Stimulated activated CD4-positive, alpha-beta T cell treated with anti-CD3 and anti-CD28 coated beads, Interleukin-1b, Interleukin-23, amount 100 ng/mL, for 4 hours (primary cell): ENCODE measurements around the gene M1AP.
A peak's percentile ranks its signal among the peaks of the same experiment; 100 is the strongest.
"Not testable (repeated sequence)": the region's sequence is repeated elsewhere in the genome, so short reads cannot be mapped to it uniquely, and the experiment has no call there.

Source experiments
- DNase-seq, 2 donors: peaks; one replicate each; pipeline ENCODE4 v3.0.0-alpha.2; 2020; ENCODE audit warnings: low read depth in 2 of 2

M1AP gene

DNA sequence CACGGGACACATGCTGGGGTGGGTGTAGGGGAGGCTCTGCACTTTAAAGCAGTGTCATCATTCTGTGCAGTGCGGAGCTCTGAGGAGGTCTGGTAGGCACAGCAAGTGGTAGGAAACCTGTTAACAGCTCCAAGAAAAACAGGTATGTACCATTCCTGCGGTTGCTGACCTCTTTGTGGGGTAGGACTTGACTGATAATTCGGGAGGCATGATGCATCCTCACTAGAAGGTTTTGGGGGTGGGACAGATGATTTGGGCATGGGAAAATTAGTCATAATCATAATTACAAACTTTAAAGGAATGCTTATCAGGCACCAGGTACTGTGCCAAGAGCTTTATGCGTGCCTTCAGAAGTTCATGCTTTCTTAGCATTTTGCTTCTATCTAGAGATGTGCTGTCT, 83.9 kb downstream of the M1AP start:
- DNase-seq, result no peak

DNA sequence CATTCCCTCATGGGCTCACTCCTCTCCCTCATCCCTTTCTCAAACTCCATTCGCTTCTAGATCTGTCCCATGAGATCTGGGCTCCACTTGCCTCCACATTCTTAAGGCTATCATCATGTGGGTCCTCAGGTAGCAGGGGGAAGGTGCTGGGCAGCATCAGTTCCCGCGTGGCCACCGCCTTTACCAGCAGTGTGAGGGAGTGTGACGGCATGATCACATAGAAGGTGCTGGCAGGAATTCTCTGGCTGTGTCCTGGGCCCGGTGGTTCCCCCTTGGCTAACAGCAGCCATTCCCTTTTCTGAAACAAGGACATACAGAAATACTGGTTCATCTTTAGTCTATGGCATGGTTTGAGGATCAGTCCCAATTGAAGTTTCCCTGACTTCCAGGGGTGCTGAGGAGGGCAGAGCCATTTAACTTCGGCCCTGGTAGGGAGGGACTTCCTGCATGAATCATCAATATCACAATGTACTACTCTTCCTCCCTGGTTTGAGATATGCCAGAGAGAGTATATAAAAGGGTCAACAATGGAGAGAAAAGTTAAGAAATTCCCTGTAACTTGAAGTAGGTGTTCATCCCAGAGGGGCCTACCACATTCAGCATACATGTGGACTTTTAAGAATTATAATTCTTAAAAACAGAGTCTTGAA, 85.9 kb downstream of the M1AP start:
- no peak for DNase-seq

DNA sequence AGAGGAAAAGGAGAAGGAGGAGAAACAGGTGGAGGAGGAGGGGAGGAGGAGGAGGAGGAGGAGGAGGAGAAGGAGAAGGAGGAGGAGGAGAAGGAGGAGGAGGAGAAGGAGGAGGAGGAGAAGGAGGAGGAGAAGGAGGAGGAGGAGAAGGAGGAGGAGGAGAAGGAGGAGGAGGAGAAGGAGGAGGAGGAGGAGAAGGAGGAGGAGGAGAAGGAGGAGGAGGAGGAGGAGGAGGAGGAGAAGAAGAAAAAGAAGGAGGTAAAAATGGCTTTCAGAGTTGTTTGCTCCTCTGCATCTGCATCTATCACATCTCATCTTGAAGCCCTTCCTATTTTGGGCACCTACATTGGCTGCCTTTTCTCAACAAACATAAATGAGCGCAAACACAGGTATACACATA, 87.1 kb downstream of the M1AP start:
- not testable (repeated sequence) for DNase-seq

DNA sequence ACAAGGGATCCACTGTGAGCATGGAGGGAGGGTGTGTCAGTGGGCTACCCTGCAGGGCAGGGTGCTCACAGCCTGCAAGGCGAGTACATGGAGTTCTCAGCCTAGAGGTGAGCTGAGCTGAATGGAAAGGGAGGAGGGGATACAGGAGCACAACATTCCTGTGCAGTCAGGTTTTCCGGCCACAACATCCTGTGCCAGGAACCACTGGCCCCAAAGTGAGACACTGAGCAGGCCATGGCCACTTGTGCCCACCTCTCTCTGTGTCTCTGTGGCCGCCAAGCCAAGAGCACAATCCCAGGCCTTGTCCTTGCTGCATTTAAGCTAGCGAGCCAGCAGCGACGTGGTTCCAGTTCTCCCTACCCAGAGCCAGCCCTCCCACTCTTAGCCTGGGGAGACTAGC, 87.5 kb downstream of the M1AP start:
- no peak for DNase-seq

DNA sequence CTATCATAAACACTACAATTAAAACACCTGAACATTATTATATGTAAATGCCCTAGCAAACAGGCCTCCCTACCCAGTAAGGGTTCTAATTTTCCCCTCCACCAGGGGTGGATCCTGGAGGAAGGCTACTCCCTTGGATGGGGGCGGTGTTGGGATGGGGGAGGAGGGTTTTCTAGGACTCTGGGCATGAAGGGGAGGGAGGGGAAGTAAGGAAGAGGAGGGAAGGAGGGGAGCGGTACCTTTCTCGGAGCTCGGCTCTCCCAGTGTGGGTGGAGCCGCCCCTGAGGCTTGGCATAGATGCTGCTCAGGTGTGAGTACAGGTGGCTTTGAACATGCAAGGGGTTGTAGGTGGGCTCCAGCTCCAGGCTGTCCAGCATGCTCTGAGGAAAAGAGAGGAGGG, 88.2 kb downstream of the M1AP start:
- DNase-seq, result no peak

DNA sequence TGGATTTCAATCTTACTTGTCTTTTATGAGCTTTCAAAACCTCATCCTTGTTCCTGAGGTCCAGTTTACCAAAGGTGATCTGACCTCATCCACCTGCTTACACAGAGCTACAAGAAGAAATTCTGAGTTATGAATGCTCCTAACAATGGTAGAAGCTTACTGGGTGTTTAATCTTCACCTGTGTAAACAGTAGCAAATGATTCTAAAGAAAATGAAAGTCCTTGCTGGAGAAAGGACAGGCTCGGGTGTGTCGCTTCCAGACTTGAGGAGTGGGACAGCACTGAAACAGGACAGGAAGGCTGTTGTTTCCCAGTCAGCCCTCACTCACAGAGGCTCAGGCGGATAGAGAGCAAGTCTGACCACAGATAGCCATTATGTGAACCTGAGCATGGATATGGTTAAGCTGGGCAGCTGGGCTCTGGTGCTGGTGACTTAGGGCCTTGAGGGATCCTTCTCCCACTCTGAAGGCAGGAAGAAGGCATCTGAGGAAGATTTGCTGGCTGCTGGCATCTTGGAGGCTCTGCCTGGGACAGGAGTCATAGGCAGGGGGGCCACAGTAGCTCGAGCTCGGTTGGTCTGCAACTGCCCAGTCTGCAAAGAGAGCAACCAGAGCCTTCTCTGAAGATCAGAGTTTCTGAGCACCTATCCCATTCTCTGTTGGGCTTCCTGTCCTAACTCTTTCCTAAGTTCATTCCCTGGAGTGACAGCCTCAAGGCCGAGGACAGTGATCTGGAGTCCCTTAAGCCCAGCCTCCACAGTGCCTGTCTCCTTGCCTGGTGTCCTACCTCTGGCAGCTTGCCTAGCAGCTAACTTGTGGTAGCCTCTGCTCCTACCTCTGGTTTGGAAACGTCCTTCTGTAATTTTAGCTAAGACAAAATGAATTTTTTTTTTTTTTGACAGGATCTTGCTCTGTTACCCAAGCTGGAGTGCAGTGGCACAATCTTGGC, 89.6 kb downstream of the M1AP start:
- DNase-seq, result no peak

DNA sequence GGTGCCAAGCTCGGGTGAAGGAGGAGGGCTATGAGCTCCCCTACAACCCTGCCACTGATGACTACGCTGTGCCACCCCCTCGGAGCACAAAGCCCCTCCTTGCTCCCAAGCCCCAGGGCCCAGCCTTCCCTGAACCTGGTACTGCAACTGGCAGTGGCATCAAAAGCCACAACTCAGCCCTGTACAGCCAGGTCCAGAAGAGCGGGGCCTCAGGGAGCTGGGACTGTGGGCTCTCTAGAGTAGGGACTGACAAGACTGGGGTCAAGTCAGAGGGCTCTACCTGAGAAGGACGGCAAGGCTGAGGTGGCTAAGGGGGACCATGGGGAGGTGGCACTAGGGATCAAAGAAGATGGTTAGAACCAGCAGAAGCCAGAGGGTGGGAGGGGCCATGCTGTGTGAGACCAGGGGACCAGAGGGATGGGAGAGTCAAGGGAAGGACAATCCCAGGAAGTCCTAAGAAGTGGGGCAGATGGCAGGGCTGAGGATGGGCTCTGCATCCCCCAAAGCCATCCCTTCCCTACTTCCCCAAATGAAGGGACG, 91.2 kb downstream of the M1AP start:
- no peak for DNase-seq

DNA sequence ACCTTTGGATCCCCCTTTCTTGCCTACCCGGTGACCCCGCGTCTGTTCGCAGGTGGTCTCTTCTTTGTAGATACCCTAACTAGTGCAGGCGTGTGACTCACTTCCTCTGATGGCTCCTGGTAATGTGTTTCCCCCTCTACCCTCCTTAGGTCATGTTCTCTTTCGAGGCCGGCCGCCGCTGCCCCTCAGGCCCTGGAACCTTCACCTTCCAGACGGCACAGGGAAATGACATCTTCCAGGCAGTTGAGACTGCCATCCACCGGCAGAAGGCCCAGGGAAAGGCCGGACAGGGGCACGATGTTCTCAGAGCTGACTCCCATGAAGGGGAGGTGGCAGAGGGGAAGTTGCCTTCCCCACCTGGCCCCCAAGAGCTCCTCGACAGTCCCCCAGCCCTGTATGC, 92.0 kb downstream of the M1AP start:
- DNase-seq, result no peak

DNA sequence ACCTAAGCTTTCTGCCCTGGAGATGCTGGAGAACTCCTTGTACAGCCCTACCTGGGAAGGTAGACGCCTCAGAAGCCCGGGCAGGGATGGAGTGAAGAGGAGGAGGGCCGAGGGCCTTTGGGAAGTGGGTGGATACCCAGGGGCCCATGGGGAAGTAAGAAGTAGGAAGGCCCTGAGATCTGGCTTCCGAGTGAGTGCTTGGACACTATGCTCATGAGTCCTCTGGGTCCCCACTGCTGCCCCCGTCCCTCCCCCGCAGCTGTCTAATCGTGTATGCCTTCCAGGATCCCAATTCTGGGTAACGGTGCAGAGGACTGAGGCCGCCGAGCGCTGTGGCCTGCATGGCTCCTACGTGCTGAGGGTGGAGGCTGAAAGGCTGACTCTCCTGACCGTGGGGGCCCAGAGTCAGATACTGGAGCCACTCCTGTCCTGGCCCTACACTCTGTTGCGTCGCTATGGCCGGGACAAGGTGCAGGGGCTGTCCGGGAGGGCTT, 92.5 kb downstream of the M1AP start:
- DNase-seq, result no peak

DNA sequence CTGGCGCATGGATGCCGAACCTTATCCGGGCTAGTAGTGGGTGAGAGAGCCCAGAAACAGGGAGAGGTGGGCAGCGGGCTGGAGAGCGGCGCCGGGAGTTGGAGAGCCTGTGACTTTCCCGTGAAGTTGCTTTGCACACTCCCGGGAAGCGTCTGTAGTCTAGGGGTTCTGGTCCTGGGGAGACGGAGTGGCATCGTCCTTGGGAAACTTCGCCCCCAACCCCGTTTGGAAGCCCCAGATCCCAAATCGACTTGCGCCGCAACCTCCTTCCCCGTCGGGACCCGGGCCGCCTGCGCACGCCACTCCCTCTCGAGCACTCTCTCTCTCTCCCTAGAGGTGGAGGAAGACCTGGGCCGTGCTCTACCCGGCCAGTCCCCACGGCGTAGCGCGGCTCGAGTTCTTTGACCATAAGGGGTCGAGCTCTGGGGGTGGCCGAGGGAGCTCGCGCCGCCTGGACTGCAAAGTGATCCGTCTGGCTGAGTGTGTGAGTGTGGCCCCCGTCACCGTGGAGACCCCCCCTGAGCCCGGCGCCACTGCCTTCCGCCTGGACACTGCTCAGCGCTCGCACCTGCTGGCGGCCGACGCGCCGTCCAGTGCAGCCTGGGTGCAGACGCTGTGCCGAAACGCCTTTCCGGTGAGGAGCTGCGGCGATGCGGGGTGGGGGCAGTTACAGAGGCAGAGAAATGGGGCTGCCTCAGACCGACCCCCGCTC, 93.2 kb downstream of the M1AP start:
- peak in 1 of 2 donors; percentile 37 for DNase-seq

DNA sequence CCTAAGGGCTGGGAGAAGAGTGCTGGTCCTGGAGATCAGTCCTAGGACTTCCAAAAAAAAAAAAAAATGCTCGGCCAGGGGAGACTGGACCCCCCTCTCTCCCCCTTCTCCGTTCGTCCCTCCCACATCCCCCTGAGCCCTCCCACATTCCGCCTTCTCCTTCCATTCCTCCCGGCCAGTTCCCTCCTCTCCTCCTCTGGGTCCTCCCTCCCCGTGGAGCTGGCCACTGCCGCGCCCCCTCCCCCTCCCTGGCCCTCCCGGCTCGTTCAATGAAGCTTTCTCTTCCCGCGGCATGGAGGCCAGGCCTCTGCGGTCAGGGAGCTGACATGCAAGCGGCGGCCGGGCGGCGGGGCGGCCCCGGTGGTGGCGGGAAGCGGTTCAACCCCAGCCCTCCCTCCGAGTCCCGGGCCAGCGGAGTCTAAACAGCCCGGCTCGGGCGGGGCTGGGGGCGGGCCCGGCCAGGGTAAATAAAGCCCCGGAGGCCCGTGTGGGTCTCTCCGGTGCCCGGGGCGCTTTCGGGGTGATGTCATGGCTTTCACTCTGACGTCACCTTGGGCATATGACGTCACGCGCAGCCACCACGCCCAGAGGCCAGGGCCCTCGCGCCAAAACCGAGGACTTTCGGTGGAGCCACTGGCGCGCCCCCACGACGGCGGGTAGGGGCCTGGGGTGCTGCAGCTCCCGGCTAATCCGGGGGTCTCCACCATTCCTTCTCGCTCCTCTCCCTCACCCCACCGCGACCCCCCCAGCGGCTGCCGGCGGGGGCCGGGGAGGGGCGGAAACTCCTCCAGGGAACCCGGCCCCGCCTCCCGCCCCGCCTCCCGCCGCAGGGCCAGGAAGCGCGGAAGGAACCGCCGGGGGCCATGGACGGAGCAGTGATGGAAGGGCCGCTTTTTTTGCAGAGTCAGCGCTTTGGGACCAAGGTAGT, 94.0 kb downstream of the M1AP start, which contains the start of the genes DOK1 and LOXL3:
Gene DOK1, plus strand, starts transcription at position 829 of the 928 bp plus-strand sequence. Its CDS starts 35 bp downstream, at position 864.
Gene LOXL3, minus strand, starts transcription at position 51 of the 928 bp plus-strand sequence. CDS start 1,308 bp downstream, outside the sequence.
- peak; percentile 67 to 88 for DNase-seq

DNA sequence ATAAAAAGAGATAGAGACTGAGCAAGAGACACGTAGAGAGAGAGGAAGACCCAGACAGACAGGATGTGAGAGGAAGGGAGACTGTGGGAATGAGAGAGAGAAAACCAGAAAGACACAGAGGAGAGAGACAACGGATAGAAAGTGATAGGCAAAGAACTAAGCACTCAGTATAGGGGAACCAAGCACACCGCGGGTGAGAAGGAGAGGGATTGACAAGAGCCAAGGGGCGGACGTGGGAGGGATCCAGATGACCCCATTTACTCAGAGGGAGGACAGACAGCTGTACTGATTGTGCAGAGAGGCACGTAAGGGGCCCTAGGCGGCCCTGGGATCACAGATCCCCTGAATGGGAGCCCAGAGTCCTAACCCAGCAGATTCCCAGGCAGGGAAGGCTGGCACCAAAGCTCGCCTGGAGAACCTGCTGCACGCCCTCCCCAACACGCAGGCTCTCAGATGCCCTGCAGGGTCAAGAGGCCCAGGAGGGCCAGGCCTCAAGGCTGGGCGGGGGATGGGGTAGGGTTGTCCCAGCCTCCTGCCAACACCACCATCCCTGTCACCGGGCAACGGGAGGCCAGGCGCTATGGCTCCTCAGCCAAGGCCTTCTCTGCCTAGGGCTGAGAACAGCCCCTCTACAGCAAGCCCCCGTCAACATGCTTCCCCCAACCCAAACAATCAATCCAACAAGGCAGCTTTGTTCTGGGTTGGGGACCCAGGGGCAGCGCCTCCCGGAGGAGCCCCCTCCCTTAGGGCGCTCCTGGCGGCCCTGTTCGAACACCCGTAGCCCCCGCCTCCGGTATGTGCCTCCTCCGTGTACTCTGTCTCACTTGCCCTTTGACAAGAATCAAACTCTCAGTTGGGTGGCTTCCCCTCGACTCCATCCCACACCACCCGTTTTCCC, 95.0 kb downstream of the M1AP start:
- no peak for DNase-seq

DNA sequence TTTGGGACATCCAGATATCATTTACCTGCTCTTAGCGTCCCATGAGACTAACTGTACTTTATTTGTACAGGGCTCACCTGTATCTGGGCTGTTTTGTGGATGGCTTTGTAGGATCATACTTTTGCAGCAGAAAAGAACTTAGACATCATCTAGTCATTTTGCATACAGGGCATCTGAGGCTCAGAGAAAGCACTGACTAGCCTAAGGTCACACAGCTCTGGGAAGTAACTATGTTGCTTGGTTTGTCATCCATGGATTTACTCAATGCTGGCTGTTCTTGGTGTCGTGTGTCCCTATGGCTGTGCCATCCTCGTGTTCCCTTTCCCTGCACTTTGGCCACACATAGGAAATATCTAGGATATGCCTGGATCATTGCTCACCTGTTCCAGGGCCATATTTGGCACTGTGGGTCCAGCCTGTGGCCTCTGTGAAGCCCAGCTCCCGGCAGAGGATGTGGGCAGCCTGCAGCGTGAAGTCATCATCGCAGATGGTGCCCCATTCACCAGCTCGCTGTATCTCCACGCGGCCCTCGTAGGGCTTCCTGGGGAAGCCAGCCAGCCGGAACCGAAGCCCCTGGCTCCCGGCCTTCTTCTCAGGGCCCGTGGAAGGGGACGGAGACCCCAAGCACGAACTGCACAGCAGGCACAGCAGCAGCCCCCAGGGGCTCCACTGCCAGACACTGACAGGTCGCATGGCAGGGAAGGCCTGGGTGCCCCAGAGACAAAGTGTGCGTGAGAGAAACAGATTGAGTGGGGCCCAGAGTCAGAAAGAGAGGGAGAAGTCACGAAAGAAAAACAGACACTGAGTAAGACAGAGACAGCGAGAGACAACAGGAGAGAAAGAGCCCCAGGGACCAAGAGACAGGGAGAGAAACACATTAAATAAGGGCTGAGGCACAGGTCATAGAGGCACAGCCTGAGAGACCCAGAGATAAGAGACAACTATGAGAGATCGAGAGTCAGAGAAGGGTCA, 95.9 kb downstream of the M1AP start:
- no peak for DNase-seq

DNA sequence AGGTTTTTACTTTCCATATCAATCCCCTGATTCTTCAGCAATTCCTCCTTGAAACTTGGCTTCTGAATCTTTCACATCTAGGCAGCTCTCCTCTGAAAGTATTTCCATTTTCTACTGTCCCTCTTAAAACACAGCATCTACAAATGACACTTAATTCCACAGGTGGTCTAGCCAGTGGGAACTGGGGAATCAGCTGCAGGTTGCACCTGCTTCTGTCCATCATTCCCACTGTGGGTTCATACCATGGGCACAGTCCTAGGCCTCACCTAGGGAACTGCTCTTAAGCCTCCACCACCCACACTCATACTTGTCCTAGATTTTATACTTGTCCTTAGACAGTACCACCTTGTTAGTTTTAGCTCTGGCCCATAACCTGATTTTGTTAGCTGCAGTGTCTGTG, 96.6 kb downstream of the M1AP start:
- DNase-seq, result no peak

DNA sequence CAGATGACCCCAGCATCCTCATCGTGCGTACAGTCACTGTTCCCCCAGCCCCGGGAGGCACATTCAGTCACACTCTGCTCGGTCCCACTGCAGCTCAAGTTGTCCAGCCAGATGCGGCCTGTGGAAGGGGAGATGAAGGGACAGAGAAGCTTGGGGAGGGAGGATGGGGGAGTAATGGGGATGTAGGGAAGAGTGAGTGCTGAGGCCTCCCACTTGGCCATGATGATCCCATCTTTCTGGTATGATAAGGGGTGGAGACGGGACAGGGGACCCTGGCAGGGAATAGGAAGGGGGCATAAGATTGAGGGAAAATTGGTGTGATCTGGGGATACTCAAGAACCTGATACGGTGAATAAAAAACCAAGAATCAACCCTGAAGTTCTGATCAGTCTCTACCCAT, 97.9 kb downstream of the M1AP start:
- no peak for DNase-seq

DNA sequence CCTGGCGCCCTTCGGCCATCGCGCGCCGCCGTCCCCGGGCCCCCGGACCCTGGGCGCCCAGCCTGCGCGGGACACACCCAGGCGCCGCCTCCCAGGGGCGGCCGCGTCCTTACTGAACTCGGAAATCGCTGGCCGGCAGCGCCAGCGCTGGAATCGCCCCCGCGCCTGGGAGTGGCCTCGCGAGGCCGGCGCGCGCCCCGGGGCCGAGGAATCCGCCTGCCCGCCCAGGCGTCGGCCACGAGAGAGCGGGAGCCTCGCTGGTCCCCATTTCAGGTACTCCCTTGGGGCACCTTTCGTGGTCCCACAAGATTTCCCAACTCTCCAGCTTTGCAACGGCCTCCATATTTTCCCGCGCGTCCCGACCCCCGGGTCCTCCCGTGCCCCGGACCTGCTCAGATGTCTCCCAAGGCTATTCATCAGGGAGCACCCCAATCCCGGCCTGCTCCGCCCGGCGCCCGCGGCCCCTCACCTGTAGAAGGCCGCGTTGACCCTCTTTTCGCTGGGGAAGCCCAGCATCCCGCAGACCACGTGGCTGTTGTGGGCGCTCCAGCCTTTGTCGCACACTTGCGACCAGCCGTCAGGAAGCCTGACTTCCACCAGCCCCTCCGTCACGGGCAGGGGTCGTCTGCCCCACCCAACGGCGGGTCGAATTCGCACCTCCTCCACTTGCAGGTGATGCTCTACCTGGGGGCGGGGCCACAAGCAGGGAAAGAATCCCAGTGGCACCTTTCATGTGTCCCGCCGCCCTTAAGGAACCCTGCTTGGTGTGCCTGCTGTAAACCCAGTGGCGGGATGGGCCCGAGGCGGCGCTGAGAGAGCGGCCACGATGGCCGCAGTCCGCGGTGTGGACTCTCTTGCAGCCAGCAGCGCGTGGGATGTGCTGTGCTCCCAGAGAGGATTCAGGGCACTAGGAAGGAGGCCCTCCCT, 99.0 kb downstream of the M1AP start:
- DNase-seq, result no peak

DNA sequence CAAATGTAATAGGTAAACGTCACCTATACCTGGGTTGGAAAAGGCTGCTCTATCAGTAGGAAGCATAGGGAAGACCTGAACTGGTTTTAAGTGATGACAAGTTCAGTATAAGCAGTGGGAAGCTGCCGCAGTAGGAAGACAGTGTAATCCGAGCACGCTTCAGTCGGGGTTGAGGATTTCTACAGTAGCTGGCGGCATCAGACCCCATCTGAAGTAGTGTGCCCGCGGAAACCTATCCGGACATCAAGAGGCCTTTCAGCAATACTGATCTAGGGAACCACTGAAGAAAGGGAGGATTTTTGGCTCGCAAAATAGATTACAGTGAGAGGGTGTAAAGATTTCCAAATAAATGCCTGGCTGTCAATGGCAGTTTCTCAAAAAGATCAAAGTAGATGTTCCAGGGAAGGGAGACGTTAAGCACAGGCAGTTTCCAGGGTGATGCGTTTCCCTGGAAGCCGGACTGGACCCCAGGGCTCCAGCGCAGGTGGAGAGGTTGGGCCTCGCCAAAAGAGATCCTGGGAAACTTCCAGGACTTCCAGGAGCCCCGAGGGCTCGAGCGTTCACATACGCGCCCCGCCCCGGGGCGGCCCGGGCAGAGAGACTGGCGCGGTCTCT, 99.7 kb downstream of the M1AP start:
- no peak for DNase-seq
